Mucosa of stomach (tissue), 1 donor: ENCODE results near the gene ZNF239.
"Not testable (repeated sequence)": the region's sequence is repeated elsewhere in the genome, so short reads cannot be mapped to it uniquely, and the experiment has no call there.

Experiments used
- H3K27me3 ChIP-seq: one replicate; pipeline ENCODE4 v1.7.0; 2013; ENCODE audit warnings: mild to moderate bottlenecking, low read length; ENCODE audit not compliant: control insufficient read depth, insufficient read depth
- H3K36me3 ChIP-seq: one replicate; pipeline ENCODE4 v1.7.0; 2013; ENCODE audit warnings: low read length; ENCODE audit not compliant: control insufficient read depth, insufficient read depth
- H3K4me1 ChIP-seq: one replicate; pipeline ENCODE4 v1.7.0; 2013; ENCODE audit warnings: mild to moderate bottlenecking, low read length; ENCODE audit not compliant: control insufficient read depth, insufficient read depth
- H3K4me3 ChIP-seq: one replicate; pipeline ENCODE4 v1.7.0; 2013; ENCODE audit warnings: low read length
- H3K9ac ChIP-seq: one replicate; pipeline ENCODE4 v1.7.0; 2013; ENCODE audit warnings: mild to moderate bottlenecking, low read length, moderate library complexity
- H3K9me3 ChIP-seq: one replicate; pipeline ENCODE4 v1.7.0; 2013; ENCODE audit warnings: mild to moderate bottlenecking, low read length, moderate library complexity; ENCODE audit not compliant: control insufficient read depth
- donor health status: Pancreatic carcinoma.

Gene ZNF239

GRCh38 chr10:43574001-43574892, at the start of gene ZNF239:
TSS of gene ZNF239 (minus strand) at chr10:43574616. CDS start at chr10:43558079, 16,537 bp downstream.
- no peaks in the 10 kb centered on the region for H3K36me3 ChIP-seq
- H3K4me3 ChIP-seq = peak within 1 kb of the TSS; percentile 57
- no peaks in the 10 kb centered on the region for H3K9me3 ChIP-seq
- H3K9ac ChIP-seq = peak within 1 kb of the TSS; percentile 55
- H3K4me1 ChIP-seq = no peaks in the 10 kb centered on the region
- no peaks in the 10 kb centered on the region for H3K27me3 ChIP-seq

GRCh38 chr10:43623351-43623750, 48.9 kb upstream of the ZNF239 start:
- Histone ChIP-seq H3K9ac (no peak overlapping the region), H3K27me3 (no peaks in the 10 kb centered on the region), H3K36me3 (no peaks in the 10 kb centered on the region), H3K4me1 (no peaks in the 10 kb centered on the region), H3K9me3 (no peaks in the 10 kb centered on the region), H3K4me3 (no peak overlapping the region)

GRCh38 chr10:43622038-43622437, 47.6 kb upstream of the ZNF239 start:
- H3K9me3 ChIP-seq = no peaks in the 10 kb centered on the region
- H3K9ac ChIP-seq = no peak overlapping the region
- no peaks in the 10 kb centered on the region for H3K4me1 ChIP-seq
- H3K36me3 ChIP-seq = no peaks in the 10 kb centered on the region
- H3K4me3 ChIP-seq = no peak overlapping the region
- H3K27me3 ChIP-seq = no peaks in the 10 kb centered on the region

GRCh38 chr10:43619368-43619767, 45.0 kb upstream of the ZNF239 start:
- Histone ChIP-seq H3K9me3 (no peaks in the 10 kb centered on the region), H3K27me3 (no peaks in the 10 kb centered on the region), H3K4me1 (no peaks in the 10 kb centered on the region), H3K4me3 (no peak overlapping the region), H3K36me3 (peaks cover 8% of the 10 kb centered on the region), H3K9ac (no peak overlapping the region)

GRCh38 chr10:43616697-43617370, 42.4 kb upstream of the ZNF239 start:
- Histone ChIP-seq H3K9ac (no peak overlapping the region), H3K4me3 (no peak overlapping the region), H3K4me1 (no peaks in the 10 kb centered on the region), H3K27me3 (no peaks in the 10 kb centered on the region), H3K9me3 (no peaks in the 10 kb centered on the region), H3K36me3 (peaks cover 8% of the 10 kb centered on the region)

- Histone ChIP-seq H3K9me3 (no peaks in the 10 kb centered on the region), H3K9ac (no peak overlapping the region), H3K27me3 (no peaks in the 10 kb centered on the region), H3K4me1 (no peaks in the 10 kb centered on the region), H3K4me3 (no peak overlapping the region), H3K36me3 (no peaks in the 10 kb centered on the region)
These were observed 36.2 kb upstream of the ZNF239 start for GRCh38 chr10:43610636-43611035.

GRCh38 chr10:43607199-43607573, 32.8 kb upstream of the ZNF239 start:
- Histone ChIP-seq H3K4me3 (peak overlapping the region; percentile 34), H3K9ac (peak overlapping the region; percentile 68), H3K9me3 (no peaks in the 10 kb centered on the region)

GRCh38 chr10:43606323-43607198, 32.1 kb upstream of the ZNF239 start, which contains the start of gene ZNF485:
TSS of gene ZNF485 (plus strand) at chr10:43606438. CDS start at chr10:43607051, 613 bp downstream.
- Histone ChIP-seq H3K4me3 (peak within 1 kb of the TSS; percentile 34), H3K27me3 (no peaks in the 10 kb centered on the region), H3K4me1 (no peaks in the 10 kb centered on the region), H3K9me3 (no peaks in the 10 kb centered on the region), H3K36me3 (no peaks in the 10 kb centered on the region), H3K9ac (peak within 1 kb of the TSS; percentile 68)

More at GRCh38 chr10:43607199-43607573, 32.8 kb upstream of the ZNF239 start:
- Histone ChIP-seq H3K36me3 (no peaks in the 10 kb centered on the region), H3K27me3 (no peaks in the 10 kb centered on the region), H3K4me1 (no peaks in the 10 kb centered on the region)

- no peaks in the 10 kb centered on the region for H3K36me3 ChIP-seq
- H3K27me3 ChIP-seq = no peaks in the 10 kb centered on the region
- H3K4me3 ChIP-seq = no peak overlapping the region
- no peak overlapping the region for H3K9ac ChIP-seq
- H3K4me1 ChIP-seq = no peaks in the 10 kb centered on the region
- no peaks in the 10 kb centered on the region for H3K9me3 ChIP-seq
These were observed 31.5 kb upstream of the ZNF239 start for GRCh38 chr10:43605850-43606322.

- H3K36me3 ChIP-seq, H3K4me3 ChIP-seq, H3K9me3 ChIP-seq, H3K9ac ChIP-seq, H3K27me3 ChIP-seq, H3K4me1 ChIP-seq: not testable (repeated sequence)
These were observed 27.2 kb upstream of the ZNF239 start for GRCh38 chr10:43601576-43601975.

GRCh38 chr10:43599333-43599732, 24.9 kb upstream of the ZNF239 start:
- H3K9me3 ChIP-seq = no peaks in the 10 kb centered on the region
- H3K36me3 ChIP-seq = no peaks in the 10 kb centered on the region
- H3K27me3 ChIP-seq = no peaks in the 10 kb centered on the region
- H3K4me3 ChIP-seq = no peak overlapping the region
- no peak overlapping the region for H3K9ac ChIP-seq
- peaks cover 12% of the 10 kb centered on the region for H3K4me1 ChIP-seq
